ENCODE data around the gene FAM20C.

DNA sequence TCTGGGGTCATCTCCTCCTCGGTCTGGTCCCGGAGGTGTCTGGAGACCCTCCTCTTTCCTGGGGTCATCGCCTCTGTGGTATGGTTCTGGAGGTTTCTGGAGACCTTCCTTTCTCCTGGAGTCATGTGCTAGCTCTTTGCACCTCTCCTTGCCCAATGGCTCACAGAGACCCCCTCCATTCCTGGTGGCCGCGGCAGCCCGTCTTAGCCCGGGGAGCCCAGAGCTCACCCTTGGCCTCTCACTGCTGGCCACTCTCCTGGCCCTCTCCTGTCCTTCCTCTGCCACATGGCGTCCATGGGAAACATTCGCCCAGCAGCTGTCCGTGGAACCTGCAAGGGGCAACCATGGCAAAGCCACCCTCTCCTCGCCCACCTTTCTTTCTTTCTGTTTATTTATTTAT is 77.3 kb downstream of the FAM20C start:
- TF ChIP-seq POLR2A (IDR thresholded peaks at IDR 0.05) (no peak), POLR2AphosphoS5 (IDR thresholded peaks at IDR 0.05) (no peak)
- TF ChIP-seq, protein P1, sequence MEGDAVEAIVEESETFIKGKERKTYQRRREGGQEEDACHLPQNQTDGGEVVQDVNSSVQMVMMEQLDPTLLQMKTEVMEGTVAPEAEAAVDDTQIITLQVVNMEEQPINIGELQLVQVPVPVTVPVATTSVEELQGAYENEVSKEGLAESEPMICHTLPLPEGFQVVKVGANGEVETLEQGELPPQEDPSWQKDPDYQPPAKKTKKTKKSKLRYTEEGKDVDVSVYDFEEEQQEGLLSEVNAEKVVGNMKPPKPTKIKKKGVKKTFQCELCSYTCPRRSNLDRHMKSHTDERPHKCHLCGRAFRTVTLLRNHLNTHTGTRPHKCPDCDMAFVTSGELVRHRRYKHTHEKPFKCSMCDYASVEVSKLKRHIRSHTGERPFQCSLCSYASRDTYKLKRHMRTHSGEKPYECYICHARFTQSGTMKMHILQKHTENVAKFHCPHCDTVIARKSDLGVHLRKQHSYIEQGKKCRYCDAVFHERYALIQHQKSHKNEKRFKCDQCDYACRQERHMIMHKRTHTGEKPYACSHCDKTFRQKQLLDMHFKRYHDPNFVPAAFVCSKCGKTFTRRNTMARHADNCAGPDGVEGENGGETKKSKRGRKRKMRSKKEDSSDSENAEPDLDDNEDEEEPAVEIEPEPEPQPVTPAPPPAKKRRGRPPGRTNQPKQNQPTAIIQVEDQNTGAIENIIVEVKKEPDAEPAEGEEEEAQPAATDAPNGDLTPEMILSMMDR (IDR thresholded peaks at IDR 0.05) = no peak

Data from prostate gland (tissue), 2 donors.